Astrocyte (in vitro differentiated cells and primary cell): Measurements from ENCODE around the gene ANKFY1.

Experiments
- CTCF ChIP-seq: IDR thresholded peaks from 2 replicates; pipeline ENCODE4 v1.5.1; 2011; ENCODE audit warnings: low read depth, mild to moderate bottlenecking, inconsistent platforms, low read length, moderate library complexity; ENCODE audit not compliant: insufficient read depth
- EZH2 ChIP-seq: IDR thresholded peaks from 2 replicates; pipeline ENCODE4 v1.6.1; 2012; ENCODE audit warnings: mild to moderate bottlenecking, low read length, inconsistent platforms; ENCODE audit not compliant: insufficient read depth

GRCh38 chr17:4155980-4156620 lies 107.7 kb downstream of the ANKFY1 start:
- TF ChIP-seq CTCF (no peak), EZH2 (no peak)
